SK-N-SH (cell line): ENCODE measurements around the gene SUPT20HL1. TPM values are rescaled to one million over a fixed set of nuclear protein-coding genes. Genes with fewer than 3 reads are reported as not detected.
"Not testable (repeated sequence)": the region's sequence is repeated elsewhere in the genome, so short reads cannot be mapped to it uniquely, and the experiment has no call there.

ENCODE experiments used
- CTCF ChIA-PET: fragments of 300-600, 350-600 bp; formaldehyde crosslinking; extraction: SDS; loops from one replicate; lab custom pipeline; 2021; lab: Yijun Ruan, JAX
- POLR2A ChIA-PET: fragments of 350-600 bp; sonication (Branson Sonifier 250); formaldehyde crosslinking; extraction: SDS; loops from one replicate; lab custom pipeline; 2020; ENCODE audit warnings: antibody characterized with exemption, inconsistent platforms; lab: Yijun Ruan, JAX
- DNase-seq: peaks from one replicate; pipeline ENCODE4 v3.0.0; 2012
- H2AFZ ChIP-seq: fragments of 200-600 bp; sonication (generic); 2 replicates; pipeline ENCODE4 v1.8.1; 2016; ENCODE audit warnings: antibody characterized with exemption, mild to moderate bottlenecking, low read depth
- H3F3A ChIP-seq: fragments of 200-600 bp; sonication (generic); replicated peaks from 2 replicates; pipeline ENCODE3; 2016; ENCODE audit warnings: antibody characterized with exemption, mild to moderate bottlenecking; ENCODE audit not compliant: insufficient read depth
- H3K27ac ChIP-seq, 2 experiments: fragments of 200-500 bp in 1 of 2; fragments of 200-600 bp in 1 of 2; sonication (Bioruptor generic) in 1 of 2; sonication (generic), shearing (Covaris generic) in 1 of 2; 2 replicates each; pipeline versions ENCODE4 v1.5.1 to v1.6.1; 2014 to 2016; ENCODE audit warnings: low read depth in 2 of 2, inconsistent platforms in 1 of 2, low read length in 1 of 2, mild to moderate bottlenecking in 1 of 2, mixed read lengths in 1 of 2
- H3K27me3 ChIP-seq: fragments of 200-600 bp; sonication (generic), shearing (Covaris generic); 2 replicates; pipeline ENCODE4 v1.6.1; 2016; ENCODE audit warnings: mixed run types; ENCODE audit not compliant: insufficient read depth
- H3K36me3 ChIP-seq, 2 experiments: fragments of 200-500 bp in 1 of 2; fragments of 200-600 bp in 1 of 2; sonication (Bioruptor generic) in 1 of 2; sonication (generic) in 1 of 2; replicated peaks in 1 of 2; 2 replicates each; pipeline versions ENCODE3 to v1.5.1; 2014 to 2016; ENCODE audit warnings: low read length in 1 of 2, mild to moderate bottlenecking in 1 of 2; ENCODE audit not compliant: insufficient read depth in 2 of 2, control insufficient read depth in 1 of 2
- H3K4me1 ChIP-seq, 2 experiments: fragments of 200-500 bp in 1 of 2; fragments of 200-600 bp in 1 of 2; sonication (Bioruptor generic) in 1 of 2; sonication (generic), shearing (Covaris generic) in 1 of 2; 2 replicates each; pipeline versions ENCODE4 v1.5.1 to v1.6.1; 2014 to 2016; ENCODE audit warnings: low read depth in 1 of 2, low read length in 1 of 2, mixed run types in 1 of 2; ENCODE audit not compliant: insufficient read depth in 2 of 2, control insufficient read depth in 1 of 2
- H3K4me2 ChIP-seq: fragments of 200-600 bp; sonication (generic), shearing (Covaris generic); 2 replicates; pipeline ENCODE4 v1.6.1; 2017; ENCODE audit warnings: mixed run types
- H3K4me3 ChIP-seq, 2 experiments: fragments of 200-500 bp in 1 of 2; fragments of 200-600 bp in 1 of 2; sonication (Bioruptor generic) in 1 of 2; sonication (generic), shearing (Covaris generic) in 1 of 2; 2 replicates each; pipeline versions ENCODE4 v1.5.1 to v1.8.1; 2014 to 2016; ENCODE audit warnings: low read depth in 2 of 2, inconsistent platforms in 1 of 2, low read length in 1 of 2, mild to moderate bottlenecking in 1 of 2, mixed read lengths in 1 of 2, moderate library complexity in 1 of 2
- H3K79me2 ChIP-seq: fragments of 200-600 bp; sonication (generic); 2 replicates; pipeline ENCODE4 v1.8.1; 2017; ENCODE audit warnings: mild to moderate bottlenecking; ENCODE audit not compliant: insufficient read depth
- H3K9ac ChIP-seq: fragments of 200-600 bp; sonication (generic); 2 replicates; pipeline ENCODE4 v1.6.1; 2017; ENCODE audit warnings: mixed run types
- H3K9me2 ChIP-seq: fragments of 200-600 bp; sonication (generic); 2 replicates; pipeline ENCODE4 v1.6.1; 2017; ENCODE audit warnings: mixed run types
- H3K9me3 ChIP-seq: fragments of 200-600 bp; sonication (generic); 2 replicates; pipeline ENCODE4 v1.6.1; 2017; ENCODE audit warnings: mixed run types, mild to moderate bottlenecking, moderate library complexity
- H4K20me1 ChIP-seq: fragments of 200-600 bp; sonication (generic); 2 replicates; pipeline ENCODE4 v1.6.1; 2017; ENCODE audit warnings: mild to moderate bottlenecking, mixed run types; ENCODE audit not compliant: insufficient read depth
- CHD2 ChIP-seq: fragments of 150-350 bp; IDR thresholded peaks from 2 replicates; pipeline ENCODE4 v1.6.1; 2018; ENCODE audit warnings: low read length; ENCODE audit not compliant: partially characterized antibody
- USF1 ChIP-seq: IDR thresholded peaks from 2 replicates; pipeline ENCODE4 v1.4.0; 2012; ENCODE audit warnings: low read depth, borderline replicate concordance
- YY1 ChIP-seq: IDR thresholded peaks from 2 replicates; pipeline ENCODE4 v1.4.0; 2012; ENCODE audit warnings: low read depth, mild to moderate bottlenecking
- WGBS: methylation state at CpG from one replicate; pipeline ENCODE4 v1.1.6; 2017; ENCODE audit warnings: low lambda C conversion rate; 5-methylcytosine and 5-hydroxymethylcytosine counted together
- polyA plus RNA-seq, 3 experiments: library from polyadenylated mRNA; depleted of rRNA; stranded (reverse); fragments of >200 nt; gene quantifications; 2 replicates each; pipeline ENCODE4 v1.2.3, GENCODE V29; 2012
- TF ChIP-seq, protein P1 (sequence below): fragments of 150-350 bp; IDR thresholded peaks from 2 replicates; pipeline ENCODE4 v1.6.1; 2017; ENCODE audit warnings: antibody characterized with exemption, low read length, low read depth, borderline replicate concordance

The SUPT20HL1 gene
- polyA plus RNA-seq, 1 of the 3 experiments (the other 2 are of a cell fraction): not detected

GRCh38 chrX:24357106-24357505 lies 3.3 kb upstream of the SUPT20HL1 start:
- H3K4me3 ChIP-seq: no peak overlapping the region
- no peaks in the 10 kb centered on the region for H3K9me2 ChIP-seq
- H4K20me1 ChIP-seq: no peaks in the 10 kb centered on the region
- H3K36me3 ChIP-seq: no peaks in the 10 kb centered on the region
- H3K9me3 ChIP-seq: no peaks in the 10 kb centered on the region
- no peak overlapping the region for H3K27ac ChIP-seq
- no peak overlapping the region for H3K9ac ChIP-seq
- DNase-seq: no peak
- H3K79me2 ChIP-seq: no peaks in the 10 kb centered on the region
- H3F3A ChIP-seq: no peaks in the 10 kb centered on the region
- H2AFZ ChIP-seq: no peak overlapping the region
- no peak for TF ChIP-seq USF1
- TF ChIP-seq, all 33 proteins: peak for 0
- Histone ChIP-seq H3K27me3 (no peaks in the 10 kb centered on the region; the same call in 1 of the 2 replicates), H3K4me2 (no peak overlapping the region), H3K4me1 (no peaks in the 10 kb centered on the region)
- POLR2A ChIA-PET: no interaction called here
- CTCF ChIA-PET: interaction anchor here (2.5 kb wide), 1 partner anchor 14 kb away, joined by 18 read pairs; no protein-coding TSS in a partner anchor

- H3K4me1 ChIP-seq, H3K4me3 ChIP-seq, H3K79me2 ChIP-seq, H2AFZ ChIP-seq, H3K9me3 ChIP-seq, H3K4me2 ChIP-seq, H3F3A ChIP-seq, H3K27me3 ChIP-seq, H4K20me1 ChIP-seq, H3K27ac ChIP-seq, H3K9me2 ChIP-seq, H3K36me3 ChIP-seq, H3K9ac ChIP-seq, DNase-seq: not testable (repeated sequence)
- WGBS: 56% methylated on average over 20 of the region's 41 CpGs
- CTCF ChIA-PET: interaction anchor here (0.6 to 1.3 kb wide), 2 partner anchors 10 to 199 kb away, joined by 3 read pairs; no protein-coding TSS in a partner anchor
- POLR2A ChIA-PET: interaction anchor here (0.6 kb wide), 1 partner anchor 19 kb away, joined by 3 read pairs; no protein-coding TSS in a partner anchor
These were observed 1.8 kb downstream of the SUPT20HL1 start for GRCh38 chrX:24362089-24362745.

- WGBS: 25% methylated on average over 9 of the region's 16 CpGs
- H2AFZ ChIP-seq, CTCF ChIA-PET: not testable (repeated sequence)
These were observed 3.2 kb downstream of the SUPT20HL1 start for GRCh38 chrX:24363432-24364181.

GRCh38 chrX:24364326-24364725 lies 3.9 kb downstream of the SUPT20HL1 start:
- H3K27ac ChIP-seq: no peak overlapping the region
- no peaks in the 10 kb centered on the region for H3F3A ChIP-seq
- POLR2A ChIA-PET: no interaction called here
- H3K9me2 ChIP-seq: no peaks in the 10 kb centered on the region
- no peak overlapping the region for H2AFZ ChIP-seq
- H3K4me2 ChIP-seq: no peak overlapping the region
- no peaks in the 10 kb centered on the region; the same call in 1 of the 2 replicates for H3K27me3 ChIP-seq
- H3K4me3 ChIP-seq: no peak overlapping the region
- H3K4me1 ChIP-seq: no peaks in the 10 kb centered on the region
- DNase-seq: no peak
- no peaks in the 10 kb centered on the region for H3K79me2 ChIP-seq
- 51% methylated on average over 3 of the region's 5 CpGs for WGBS
- H4K20me1 ChIP-seq: no peaks in the 10 kb centered on the region
- no peak overlapping the region for H3K9ac ChIP-seq
- no peaks in the 10 kb centered on the region for H3K9me3 ChIP-seq
- H3K36me3 ChIP-seq: no peaks in the 10 kb centered on the region
- CTCF ChIA-PET: no interaction called here
- TF ChIP-seq YY1 (no peak), CHD2 (no peak)
- TF ChIP-seq, protein P1, sequence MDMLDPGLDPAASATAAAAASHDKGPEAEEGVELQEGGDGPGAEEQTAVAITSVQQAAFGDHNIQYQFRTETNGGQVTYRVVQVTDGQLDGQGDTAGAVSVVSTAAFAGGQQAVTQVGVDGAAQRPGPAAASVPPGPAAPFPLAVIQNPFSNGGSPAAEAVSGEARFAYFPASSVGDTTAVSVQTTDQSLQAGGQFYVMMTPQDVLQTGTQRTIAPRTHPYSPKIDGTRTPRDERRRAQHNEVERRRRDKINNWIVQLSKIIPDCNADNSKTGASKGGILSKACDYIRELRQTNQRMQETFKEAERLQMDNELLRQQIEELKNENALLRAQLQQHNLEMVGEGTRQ: no peak

More at GRCh38 chrX:24363432-24364181, 3.2 kb downstream of the SUPT20HL1 start:
- H3K4me2 ChIP-seq, H3K4me3 ChIP-seq, H3K9me3 ChIP-seq, H3F3A ChIP-seq, POLR2A ChIA-PET, H3K27ac ChIP-seq, H4K20me1 ChIP-seq, H3K9me2 ChIP-seq, H3K4me1 ChIP-seq, H3K36me3 ChIP-seq, DNase-seq, H3K79me2 ChIP-seq, H3K9ac ChIP-seq, H3K27me3 ChIP-seq: not testable (repeated sequence)
